Activated T-helper 9 cell treated with anti-CD3 and anti-CD28 coated beads, Interleukin-2, amount 50 U/mL, for 16 hours (primary cell): ENCODE results near the gene PSMB7.

Source experiments
- DNase-seq: peaks from one replicate; pipeline ENCODE4 v3.0.0-alpha.2; 2020; ENCODE audit warnings: low read depth

Gene PSMB7

GRCh38 chr9:124345063-124345462, 70.2 kb downstream of the PSMB7 start:
- no peak for DNase-seq

GRCh38 chr9:124344291-124345050, 70.8 kb downstream of the PSMB7 start:
- DNase-seq: no peak

GRCh38 chr9:124343533-124344290, 71.5 kb downstream of the PSMB7 start:
- no peak for DNase-seq

GRCh38 chr9:124342776-124343485, 72.3 kb downstream of the PSMB7 start:
- DNase-seq: no peak

GRCh38 chr9:124342402-124342775, 72.9 kb downstream of the PSMB7 start:
- DNase-seq: no peak

GRCh38 chr9:124341455-124342170, 73.6 kb downstream of the PSMB7 start:
- DNase-seq: no peak

GRCh38 chr9:124340219-124341069, 74.8 kb downstream of the PSMB7 start:
- DNase-seq: no peak

- DNase-seq: no peak
Measured at GRCh38 chr9:124339603-124340146, 75.6 kb downstream of the PSMB7 start.

- no peak for DNase-seq
Measured at GRCh38 chr9:124337562-124337961, 77.7 kb downstream of the PSMB7 start.

- DNase-seq: no peak
Measured at GRCh38 chr9:124335320-124335707, 79.9 kb downstream of the PSMB7 start.

- no peak for DNase-seq
Measured at GRCh38 chr9:124334568-124335319, 80.5 kb downstream of the PSMB7 start.

GRCh38 chr9:124333203-124333579, 82.1 kb downstream of the PSMB7 start:
- DNase-seq: no peak

- no peak for DNase-seq
Measured at GRCh38 chr9:124332361-124333202, 82.7 kb downstream of the PSMB7 start.

GRCh38 chr9:124331580-124331979, 83.7 kb downstream of the PSMB7 start:
- DNase-seq: no peak

GRCh38 chr9:124330011-124330697, 85.1 kb downstream of the PSMB7 start:
- DNase-seq: no peak

- DNase-seq: no peak
Measured at GRCh38 chr9:124329206-124329792, 85.9 kb downstream of the PSMB7 start.

GRCh38 chr9:124328285-124328684, 87.0 kb downstream of the PSMB7 start:
- no peak for DNase-seq

- no peak for DNase-seq
Measured at GRCh38 chr9:124327491-124327890, 87.8 kb downstream of the PSMB7 start.
